Stimulated activated CD4-positive, alpha-beta T cell treated with anti-CD3 and anti-CD28 coated beads, Interleukin-2, amount 100 ng/mL, for 24 hours (primary cell): ENCODE data around the gene CD3G.
"Not testable (repeated sequence)": the region's sequence is repeated elsewhere in the genome, so short reads cannot be mapped to it uniquely, and the experiment has no call there.

Experiments
- DNase-seq, 2 donors: peaks; one replicate each; pipeline ENCODE4 v3.0.0-alpha.2; 2020

Gene CD3G

DNA sequence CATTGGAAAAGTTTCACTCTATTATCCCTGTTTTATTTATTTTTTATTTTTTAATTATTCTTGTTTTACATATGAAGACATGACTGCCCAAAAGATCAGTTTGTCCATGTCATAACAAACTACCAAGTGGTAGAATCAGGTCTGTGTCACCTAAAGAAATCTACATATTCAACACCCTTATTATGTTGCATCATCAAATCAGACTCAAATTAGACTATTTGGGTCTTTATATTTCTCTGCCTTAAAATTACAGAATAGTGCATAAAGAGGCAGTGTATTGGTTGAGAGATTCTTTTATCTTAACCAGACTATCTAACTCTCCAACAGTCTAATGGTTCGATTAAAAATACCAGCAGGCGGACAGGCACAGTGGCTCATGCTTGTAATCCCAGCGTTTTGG is 38.8 kb downstream of the CD3G start:
- no peak for DNase-seq

- DNase-seq: no peak
Observed at GRCh38 chr11:118383657-118384056, 39.5 kb downstream of the CD3G start.

GRCh38 chr11:118396097-118396501 is 52.0 kb downstream of the CD3G start:
- no peak for DNase-seq

DNA sequence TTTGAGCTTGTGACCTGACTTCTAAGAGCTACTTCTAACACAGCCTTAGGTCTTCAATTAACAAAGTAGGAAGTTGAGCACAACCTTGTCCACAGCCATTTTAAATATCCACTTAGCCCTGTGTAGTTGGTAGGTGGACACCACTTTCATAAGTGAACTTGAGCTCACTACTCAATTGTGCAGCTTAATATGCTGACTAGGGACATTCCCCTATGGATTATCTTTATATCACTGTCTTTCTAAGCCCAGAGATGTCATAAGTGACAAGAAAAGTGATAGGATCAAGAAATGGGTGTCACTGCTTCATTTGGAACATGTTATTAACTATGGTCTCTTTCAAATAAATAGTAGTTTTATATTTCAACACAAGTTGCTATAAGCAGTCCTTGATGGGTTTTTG is 53.3 kb downstream of the CD3G start:
- no peak for DNase-seq

DNA sequence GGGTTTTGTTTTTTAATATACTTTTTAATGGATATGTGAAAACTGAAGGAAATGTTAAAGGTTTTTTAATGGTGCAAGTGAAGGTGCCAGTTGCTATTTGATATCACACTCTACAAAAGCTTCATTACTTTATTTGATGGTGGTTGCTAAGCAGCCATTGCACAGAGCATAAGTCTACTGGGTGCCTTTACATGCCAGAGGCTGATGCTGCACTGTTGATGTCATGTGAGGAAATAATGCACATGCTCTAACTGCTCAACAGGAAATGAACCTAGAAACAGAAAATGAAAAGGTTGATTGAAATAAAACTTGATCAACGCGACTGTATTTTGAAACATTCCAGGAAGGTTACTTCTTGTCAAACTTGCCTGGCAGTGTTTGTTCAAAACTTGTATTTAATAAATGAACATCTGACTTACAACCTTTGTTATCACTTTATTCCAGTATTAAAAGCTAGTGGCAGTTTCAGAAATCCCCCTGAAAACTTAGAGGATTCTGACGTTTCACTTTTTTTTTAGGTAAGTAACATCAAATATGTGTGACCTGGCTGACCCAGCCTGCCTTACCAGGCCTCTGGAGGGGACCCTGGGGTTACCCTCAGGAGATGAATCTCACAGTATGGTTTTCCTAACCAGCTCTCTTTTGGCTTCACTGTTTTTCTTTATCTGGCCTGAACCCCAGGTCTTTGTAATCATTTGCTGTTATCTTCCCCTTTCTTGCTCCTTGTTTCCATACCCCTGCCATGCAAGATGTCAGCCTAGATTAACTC is 54.8 kb downstream of the CD3G start:
- peak; percentile 16 to 46 for DNase-seq

GRCh38 chr11:118401151-118401879 is 57.2 kb downstream of the CD3G start, which contains the start of gene ATP5MG:
Gene ATP5MG (plus strand): TSS chr11:118401606. CDS start chr11:118401666, 60 bp downstream.
- DNase-seq: peak; percentile 93

GRCh38 chr11:118401880-118402590 is 57.9 kb downstream of the CD3G start:
- DNase-seq: no peak

- DNase-seq: not testable (repeated sequence)
Observed at GRCh38 chr11:118402594-118402993, 58.5 kb downstream of the CD3G start.
